DMS114 treated with DMSO at 0.1 percent for 48 hours (cell line): Measurements from ENCODE around the gene PHETA1.
"Not testable (repeated sequence)": the region's sequence is repeated elsewhere in the genome, so short reads cannot be mapped to it uniquely, and the experiment has no call there.

Experiments
- DNase-seq: peaks from one replicate; lab custom pipeline; 2025; ENCODE audit not compliant: unreplicated experiment; lab: John Stamatoyannopoulos, UW

Gene PHETA1

DNA sequence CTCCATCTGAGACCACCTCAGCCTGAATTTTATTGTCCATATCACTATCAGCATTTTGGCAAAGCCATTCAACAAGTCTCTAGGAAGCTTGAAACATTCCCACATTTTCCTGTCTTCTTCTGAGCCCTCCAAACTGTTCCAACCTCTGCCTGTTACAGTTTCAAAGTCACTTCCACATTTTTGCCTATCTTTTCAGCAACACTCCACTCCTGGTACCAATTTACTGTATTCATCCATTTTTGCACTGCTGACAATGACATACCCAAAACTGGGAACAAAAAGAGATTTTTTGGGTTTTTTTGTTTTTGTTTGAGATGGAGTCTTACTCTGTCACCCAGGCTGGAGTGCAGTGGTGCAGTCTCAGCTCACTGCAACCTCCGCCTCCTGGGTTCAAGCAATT lies 4.3 kb upstream of the PHETA1 start:
- DNase-seq: not testable (repeated sequence)

DNA sequence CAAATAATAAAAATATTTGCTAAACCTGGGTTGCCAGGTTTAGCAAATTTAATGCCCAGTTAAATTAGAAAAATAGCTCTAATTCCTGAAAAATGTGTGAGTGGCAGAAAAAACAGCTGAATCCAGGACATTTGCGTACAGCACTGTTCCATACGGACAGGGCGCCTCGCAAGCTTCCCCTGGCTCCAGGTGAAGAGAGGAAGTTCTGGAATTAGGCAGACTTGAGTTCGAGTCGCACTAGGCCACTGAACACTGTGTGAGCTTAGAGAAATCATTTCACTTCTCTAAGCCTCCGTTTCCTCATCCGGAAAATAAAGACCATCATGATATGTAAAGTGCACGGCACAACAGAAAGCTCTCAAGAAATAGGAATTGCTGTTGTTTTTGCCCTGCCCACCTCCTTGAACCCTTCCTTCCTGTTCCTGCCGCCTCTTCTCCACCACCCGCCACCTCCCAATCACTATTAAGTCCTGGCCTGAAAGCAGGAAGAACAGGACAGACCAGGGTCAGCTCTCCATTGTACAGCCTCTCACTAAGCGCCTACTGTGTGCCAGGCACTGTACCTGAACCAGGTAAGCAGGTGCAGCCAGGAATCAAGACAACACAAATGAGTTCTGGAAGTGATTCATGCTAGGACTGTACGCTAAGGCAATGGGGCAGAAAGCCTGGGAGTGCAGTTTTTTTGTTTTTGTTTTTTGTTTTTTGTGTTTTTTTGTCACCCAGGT lies 763 bp upstream of the PHETA1 start:
- no peak for DNase-seq

DNA sequence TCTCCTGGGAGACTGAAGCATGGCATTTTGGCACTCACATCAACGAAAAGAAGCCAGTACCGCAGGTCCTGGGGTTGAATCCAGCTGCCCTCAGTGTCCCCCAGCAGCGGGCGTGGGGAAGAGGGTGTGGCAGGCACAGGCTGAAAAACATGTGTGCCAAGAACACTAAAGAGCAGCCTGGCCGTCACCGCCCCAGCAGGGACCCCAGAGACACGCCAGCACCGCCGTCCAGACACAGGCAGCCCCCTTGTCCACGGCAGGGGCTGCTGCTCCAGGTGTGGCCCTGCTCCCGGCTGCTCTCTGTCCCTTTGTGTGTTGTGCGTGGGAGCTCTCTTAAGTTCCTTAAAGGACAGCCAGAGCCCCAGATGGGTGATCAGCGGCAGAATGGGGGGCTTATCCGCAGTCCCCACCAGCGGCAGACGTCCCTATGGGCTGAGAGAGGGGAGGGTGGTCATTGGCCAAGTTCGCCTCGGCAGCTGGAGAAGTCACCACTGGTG lies 556 bp downstream of the PHETA1 start:
- no peak for DNase-seq

DNA sequence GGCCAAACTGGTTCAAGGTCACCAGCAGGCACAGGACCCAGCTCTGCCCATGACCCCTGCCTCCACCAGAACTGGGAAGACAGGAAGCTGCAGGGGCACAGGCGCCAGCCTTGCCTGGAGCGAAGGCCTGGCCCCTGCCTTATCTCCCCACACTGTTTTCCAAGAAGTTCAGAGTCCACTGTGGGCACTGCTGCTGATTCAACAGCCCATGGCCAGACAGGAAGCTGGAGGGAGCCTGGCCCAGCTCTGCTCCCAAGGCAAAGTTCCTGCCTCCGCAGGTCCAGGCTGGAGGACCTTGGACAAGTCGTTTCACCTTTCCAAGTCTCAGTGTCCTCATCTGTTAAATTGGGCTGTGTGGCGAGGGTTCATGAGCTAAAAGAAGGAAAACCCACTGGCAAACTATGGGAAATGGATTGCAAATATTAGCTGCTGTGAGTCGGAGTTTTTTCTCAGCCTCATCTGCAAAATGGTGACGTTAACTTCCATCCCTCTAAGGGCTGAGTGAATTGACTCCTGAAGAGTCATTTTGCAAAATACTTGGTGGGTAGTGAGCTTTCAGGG lies 1.2 kb downstream of the PHETA1 start:
- DNase-seq: no peak

DNA sequence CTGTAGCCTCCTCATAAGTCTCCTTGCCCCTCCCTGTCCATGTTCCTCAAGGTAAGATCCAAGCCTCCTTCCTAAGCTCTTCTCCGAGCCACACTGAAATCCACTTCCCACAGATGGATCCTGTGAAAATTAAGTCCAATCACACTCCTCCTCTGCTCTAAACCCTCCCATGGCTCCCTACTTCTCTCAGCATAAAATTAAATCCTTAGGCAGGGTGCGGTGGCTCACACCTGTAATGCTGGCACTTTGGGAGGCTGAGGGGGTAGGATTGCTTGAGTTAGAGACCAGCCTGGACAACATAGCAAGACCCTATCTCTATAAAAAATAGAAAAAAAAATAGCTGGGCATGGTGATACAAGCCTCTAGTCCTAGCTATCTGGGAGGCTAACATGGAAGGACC lies 2.3 kb downstream of the PHETA1 start:
- DNase-seq: no peak

DNA sequence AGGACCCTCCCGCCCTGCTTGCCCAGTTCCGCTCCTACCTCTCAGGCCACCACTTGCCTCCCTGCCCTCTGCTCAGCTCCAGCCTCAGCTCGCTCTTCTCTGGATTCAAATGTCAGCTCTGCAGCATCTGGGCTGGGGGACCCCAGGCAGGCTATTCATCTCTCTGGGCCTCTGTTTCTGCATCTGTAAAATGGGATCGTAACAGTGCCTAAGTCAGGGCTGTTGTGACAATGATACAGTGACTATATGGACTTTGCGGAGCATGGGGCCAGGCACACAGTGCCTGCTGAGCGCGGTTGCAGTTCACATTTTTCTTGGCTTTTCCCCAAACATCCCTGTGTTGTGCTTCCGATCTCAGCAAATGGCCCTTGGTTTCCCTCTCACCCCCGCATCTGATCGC lies 2.8 kb downstream of the PHETA1 start:
- DNase-seq: no peak

DNA sequence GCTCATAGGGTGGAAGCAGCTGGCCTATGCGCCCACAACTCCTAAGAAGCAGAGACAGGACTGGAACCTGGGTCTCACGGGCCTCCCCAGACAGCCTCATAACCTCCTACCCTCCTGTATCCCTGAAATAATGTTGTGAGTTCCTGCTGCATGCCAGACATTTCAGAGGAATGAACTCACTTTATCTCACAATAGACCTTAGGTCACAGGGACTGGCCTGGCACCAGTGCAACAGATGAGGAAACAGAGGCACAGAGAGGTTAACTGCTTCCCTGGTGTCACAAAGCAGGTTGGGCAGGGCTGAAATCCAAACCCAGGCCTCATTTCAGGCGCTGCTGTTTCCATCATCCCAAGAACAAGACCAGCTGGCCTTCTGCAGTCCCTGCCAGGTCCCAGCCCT lies 5.3 kb downstream of the PHETA1 start:
- no peak for DNase-seq

DNA sequence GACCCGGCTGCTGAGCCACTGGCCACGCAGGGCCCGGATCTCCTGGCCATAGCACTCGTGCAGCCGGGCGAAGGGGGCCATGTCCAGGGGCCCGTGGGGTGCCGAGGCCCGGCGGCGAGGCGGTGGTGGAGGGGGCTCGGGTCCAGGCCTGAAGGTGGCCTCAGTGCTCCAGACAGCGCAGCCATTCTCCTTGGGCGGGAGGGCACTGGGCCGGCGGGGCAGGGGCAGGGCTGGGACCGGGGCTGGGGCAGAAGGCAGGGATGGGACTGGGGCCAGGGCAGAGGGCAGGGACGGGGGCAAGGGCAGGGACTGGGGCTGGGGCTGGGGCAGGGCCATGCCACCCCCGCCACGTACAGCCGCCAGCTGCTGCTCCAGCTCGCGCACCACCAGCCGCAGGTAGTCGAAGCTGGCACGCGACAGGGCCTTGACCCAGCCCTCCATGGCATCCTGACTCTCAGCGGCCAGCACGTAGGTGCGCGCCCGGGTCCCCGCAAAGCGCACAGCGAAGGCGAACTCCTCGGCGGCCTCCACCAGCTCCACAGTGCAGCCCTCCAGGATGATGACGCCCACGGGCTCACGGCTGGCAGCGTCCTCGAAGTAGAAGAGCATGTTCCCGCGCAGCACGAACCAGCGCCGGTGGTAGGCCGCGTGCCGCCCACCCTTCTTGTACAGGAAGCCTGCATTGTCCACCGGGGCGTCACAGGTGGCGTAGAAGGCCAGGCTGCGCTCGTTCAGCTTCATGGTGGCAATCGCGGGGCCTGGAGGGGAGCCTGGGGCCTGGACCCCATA lies 6.0 kb downstream of the PHETA1 start:
- DNase-seq: no peak

DNA sequence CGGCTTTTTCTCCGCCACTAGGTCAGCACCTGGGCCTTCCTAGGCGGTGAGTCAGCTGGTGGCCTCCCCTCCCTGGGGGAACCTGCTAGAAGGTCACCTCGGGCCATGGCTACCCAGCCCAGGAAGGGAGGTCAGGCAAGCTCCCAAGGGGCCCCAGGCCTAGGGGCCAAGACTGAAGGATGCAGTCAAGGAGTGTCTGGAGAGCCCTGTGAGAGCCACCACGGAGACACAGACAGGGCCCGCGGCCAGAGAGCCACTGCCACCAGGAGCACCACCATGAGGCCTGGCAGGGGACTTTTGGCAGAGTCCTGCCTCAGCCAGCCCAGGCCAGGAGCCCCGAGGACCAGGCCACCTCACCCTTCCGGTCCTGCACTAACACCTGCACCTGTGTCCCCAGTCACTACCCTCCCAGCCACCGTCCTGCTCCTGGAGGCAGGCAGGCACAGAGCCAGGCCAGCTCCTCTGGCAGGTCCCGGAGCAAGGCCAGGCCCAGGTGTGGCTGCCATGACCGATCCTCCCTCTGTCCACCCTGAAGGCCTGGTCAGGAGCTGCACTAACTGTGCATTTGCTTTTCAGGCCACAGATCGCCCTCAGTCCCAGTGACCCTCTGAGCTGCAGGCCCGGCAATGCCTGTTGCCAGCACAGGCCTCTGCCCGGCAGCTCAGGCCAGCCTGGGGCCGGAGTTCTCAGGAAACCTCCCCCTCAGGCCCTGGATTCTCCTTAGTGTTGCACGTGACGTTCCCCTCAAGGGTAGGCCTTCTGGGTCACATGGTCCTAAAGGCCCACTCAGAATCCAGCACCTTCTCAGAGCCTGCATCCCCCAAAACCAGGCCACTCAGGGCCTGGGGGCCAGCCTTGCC lies 6.9 kb downstream of the PHETA1 start:
- no peak for DNase-seq

DNA sequence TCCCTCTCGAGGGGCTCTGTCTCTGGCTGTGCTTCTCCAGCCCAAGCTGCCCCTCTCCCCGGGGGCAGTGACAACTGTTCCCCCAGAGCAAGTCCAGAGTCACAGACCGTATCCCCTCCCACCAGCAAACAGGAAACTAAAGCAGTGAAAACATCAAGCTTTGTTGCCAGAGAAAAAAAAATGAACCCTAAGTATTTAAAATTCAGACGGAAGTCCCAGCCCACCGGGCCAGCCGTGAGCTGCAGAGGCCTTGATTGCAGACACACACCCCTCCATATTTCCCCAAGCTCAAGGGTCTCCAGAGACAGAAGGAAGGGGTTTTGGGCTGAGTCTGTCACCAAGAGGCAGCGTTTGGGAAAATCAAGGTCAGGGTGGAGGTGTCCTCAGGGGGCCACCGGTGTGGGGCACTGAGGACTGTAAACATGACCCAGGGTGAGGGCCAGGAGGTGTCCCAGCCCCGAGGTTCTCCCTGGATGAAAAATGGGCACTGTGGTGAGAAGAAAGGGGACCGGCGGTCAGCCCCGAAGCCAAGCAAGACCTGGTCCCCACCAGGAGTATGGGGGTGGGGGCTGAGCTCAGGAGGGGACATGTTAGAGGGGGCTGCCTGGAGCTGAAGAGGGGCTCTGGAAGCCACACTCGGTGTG lies 7.7 kb downstream of the PHETA1 start:
- no peak for DNase-seq

DNA sequence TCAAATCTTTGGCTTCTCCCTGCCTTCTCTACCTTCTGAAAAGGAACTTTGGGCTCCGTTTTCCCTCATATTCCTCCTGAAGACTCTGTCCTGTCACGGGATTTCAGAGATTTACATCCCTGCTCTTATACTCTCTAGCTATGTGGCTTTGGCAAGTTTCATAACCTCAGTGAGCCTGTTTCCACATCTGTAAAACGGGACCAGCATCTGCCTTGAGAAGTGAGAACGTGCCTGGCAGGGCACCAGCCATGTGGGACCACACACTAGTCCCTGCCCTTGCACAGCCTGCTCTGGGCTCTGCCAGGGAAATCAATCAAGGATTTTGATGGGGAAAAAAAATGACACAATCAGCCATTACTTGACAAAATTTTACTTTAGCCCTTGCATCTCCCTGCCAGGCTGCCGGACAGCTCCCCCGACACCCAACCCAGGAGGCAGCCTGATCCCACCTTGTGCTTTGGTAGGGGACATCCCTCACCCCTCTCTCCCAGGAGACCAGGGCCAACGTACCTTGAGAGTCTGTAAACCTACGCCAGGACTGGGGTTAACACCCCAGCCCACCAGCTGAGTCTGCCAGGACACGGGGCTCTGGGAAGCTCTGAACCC lies 8.5 kb downstream of the PHETA1 start:
- no peak for DNase-seq

DNA sequence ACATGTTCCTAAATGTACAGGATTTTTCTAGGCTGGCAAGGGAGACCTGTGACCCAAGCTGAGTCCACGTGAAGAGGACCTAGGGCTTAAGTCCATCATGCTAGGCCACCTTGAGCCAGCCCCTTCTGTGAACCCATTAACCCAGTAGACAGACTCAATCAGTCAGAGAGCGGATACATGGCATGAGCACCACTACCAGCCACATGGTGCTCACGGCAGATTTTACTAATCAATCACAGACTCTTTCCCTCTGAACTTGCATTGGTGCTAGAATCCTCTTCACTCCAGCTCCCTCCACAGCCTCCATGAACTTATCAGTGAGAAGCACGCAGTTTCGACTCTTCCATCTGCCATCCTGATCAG lies 9.0 kb downstream of the PHETA1 start:
- no peak for DNase-seq

DNA sequence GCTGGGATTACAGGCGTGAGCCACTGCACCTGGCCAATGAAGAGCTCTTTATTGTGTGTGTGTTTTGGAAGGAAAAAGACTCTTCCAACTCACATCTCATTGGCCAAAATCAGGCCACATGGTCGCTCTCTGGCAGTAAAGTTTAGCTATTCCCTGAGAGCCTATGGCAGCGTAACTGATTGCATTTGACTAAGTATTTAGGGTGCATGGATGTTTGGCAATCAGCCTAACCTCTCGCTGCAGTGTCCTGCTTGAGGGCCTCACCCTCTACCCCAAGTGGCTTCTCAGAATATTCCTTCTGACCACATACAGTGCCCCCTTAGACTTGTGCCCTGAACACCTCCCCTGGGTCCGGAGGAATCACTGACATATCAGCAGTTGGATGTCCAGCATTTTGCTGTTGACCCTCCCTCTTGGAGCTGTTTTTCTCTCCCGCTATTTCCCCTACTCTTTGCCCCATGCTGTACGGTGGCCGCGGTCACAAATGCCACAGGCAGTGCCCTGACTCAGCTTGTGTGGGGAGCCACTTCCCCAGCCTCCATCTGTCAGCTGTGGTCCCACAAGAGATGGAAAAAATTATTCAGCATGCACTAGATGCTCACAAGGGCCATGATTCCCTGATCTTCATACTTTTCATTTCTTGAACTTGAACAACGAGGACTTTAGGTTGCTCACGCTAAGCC lies 9.5 kb downstream of the PHETA1 start:
- no peak for DNase-seq

DNA sequence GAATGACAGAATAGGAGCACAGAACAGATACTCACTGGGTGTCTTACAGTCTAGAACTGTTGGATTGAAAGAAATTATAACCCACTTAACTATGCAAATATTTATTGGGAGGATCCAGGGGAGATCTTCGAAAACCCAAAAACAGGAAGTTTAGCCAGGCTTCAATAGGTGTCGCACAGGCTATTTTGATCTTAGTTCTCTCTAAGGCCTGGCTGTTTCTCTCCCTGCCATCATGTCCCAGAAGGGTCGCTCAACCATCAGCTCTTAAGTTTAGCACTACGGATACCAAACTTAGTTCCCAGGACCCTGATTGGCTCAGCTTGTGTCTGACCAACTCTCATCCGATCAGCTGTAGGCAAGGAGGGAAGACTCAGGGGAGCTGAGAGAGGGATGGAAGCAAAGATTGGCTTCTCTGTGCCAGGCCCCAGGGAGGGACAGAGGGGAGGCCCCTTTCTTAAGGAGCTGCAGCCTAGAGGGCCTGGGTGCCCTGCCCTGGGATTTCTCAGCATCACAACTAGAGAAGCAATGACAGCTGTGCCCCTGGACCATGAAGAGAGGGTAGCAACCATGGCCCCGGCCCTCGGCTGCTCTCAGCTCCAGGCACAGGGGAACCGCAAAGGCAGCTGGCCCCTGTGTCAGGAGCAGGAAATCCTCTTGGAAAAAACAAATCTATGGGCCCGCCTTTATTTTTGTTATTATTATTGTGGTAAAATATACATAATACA lies 13.5 kb downstream of the PHETA1 start:
- DNase-seq: no peak

DNA sequence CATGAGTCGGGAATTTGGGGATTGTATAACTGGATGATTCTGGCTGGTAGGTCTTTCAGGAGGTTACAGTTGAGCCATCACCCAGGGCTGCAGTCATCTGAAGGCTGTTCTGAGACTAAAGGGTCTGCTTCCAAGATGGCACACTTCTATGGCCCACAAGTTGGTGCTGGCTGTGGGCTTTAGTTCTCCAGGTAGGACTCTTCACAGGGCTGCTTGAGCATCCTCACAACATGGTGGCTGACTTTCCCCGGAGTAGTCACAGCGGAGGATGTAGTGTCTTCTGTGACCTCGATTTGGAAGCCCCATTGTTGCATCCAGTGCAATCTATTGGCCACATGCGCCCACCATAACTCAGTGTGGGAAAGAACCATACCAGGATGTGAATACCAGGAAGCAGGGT lies 14.4 kb downstream of the PHETA1 start:
- DNase-seq: no peak

DNA sequence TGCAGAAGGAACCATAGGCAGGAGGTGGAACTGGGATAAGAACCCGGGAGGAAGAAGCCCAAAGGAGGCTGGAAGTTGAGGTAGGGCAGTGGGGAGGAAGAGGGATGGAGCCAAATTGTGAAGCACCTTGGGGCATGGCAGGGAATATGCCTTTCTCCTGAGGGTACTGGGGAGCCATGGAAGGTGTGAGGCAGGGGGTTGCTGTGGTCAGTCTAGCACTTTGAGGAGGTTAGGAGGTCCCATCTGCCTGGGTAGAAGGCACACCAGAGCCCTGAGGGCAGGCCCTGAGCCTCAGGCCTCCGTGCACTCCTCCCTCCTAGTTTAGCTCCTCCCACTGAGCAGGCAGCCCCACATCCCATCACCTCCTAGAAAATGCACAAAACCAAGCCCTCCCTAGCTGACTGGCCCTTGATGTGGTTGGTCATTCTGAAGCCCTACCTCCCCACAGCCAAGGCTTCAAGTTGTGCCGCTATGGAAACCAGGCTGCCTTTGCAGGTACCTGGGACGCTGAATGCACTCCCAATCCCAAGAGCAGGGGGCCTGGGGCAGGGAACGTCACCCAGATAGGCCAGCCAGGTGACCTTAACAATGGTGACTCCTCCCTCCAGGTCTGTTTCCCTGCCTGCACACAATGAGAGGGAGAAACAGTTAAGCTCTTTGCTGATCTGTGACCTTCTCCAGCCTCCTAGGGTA lies 15.1 kb downstream of the PHETA1 start:
- DNase-seq: no peak

DNA sequence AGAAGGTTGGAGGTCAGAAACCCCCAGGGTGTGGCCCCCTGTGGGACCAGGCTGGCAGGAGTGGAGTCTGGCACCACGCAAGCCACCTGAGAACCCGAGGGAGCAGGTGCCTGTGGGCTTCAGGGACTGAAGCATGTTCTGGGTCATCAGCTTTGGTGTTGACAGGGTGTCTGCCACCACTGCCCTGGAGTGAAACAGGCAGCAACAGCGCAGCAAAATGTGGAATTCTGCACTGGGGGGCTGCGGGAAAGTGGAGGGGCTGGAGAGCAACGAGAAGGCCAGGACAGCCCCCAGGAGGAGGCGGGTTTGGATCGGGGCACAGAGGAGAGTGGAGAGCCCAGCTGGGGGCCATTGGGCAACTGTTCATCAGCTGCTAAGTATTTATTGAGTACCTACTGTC lies 15.9 kb downstream of the PHETA1 start:
- no peak for DNase-seq

DNA sequence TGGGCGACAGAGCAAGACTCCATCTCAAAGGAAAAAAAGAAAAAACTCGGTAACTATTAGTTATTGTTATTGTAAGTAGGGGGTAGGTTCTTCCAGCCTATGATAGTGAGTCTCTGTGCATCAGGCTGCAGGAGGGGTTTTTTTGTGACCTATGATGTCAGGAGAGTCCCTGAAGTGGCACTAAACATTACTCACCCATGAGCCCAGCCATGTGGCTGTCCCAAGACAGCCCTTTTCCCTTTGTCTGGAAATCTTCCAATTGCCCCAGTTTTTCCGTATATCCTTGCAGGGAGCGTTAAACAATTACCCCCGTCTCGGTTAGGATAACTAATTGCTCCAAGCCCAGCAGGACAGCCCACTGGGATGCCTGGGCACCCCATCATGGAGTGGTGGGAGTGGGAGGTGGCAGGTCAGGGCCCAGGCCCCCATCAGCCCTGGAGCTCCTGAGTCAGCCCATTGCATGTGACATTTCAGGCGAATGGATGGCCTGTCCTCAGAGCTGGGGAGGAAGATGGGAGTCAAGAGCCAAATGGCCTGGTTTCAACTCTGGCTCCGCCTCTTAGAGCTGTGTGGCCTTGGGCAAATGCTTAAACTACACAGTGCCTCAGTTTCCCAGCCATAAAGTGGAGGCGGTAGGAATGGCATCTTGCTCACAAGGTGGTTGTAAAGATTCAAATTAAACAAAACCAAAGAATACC lies 16.4 kb downstream of the PHETA1 start:
- DNase-seq: no peak
